Mononuclear cell (primary cell): ENCODE data around the gene EIF2B1. TPM values are rescaled to one million over a fixed set of nuclear protein-coding genes. Genes with fewer than 3 reads are reported as not detected.
A peak's percentile ranks its signal among the peaks of the same experiment; 100 is the strongest.

Experiments used
- H3K27me3 ChIP-seq: 2 replicates; pipeline ENCODE4 v1.6.0; 2011; ENCODE audit warnings: low read length, control low read depth; ENCODE audit not compliant: insufficient read depth
- H3K4me1 ChIP-seq: 2 replicates; pipeline ENCODE4 v1.5.1; 2011; ENCODE audit warnings: mild to moderate bottlenecking, low read length, control low read depth; ENCODE audit not compliant: insufficient read depth
- H3K4me3 ChIP-seq: 2 replicates; pipeline ENCODE4 v1.5.1; 2011; ENCODE audit warnings: mild to moderate bottlenecking, low read length, moderate library complexity
- H3K9me3 ChIP-seq: 2 replicates; pipeline ENCODE4 v1.5.1; 2011; ENCODE audit warnings: low read depth, mild to moderate bottlenecking, control low read depth, low read length
- total RNA-seq: library from RNA; depleted of rRNA; stranded (reverse); fragments of >200 nt; gene quantifications from one replicate; pipeline ENCODE4 v1.2.3, GENCODE V29; 2012

EIF2B1 gene
- 34.3 TPM for total RNA-seq

- peaks cover 17% of the 10 kb centered on the region for H3K4me1 ChIP-seq
- H3K9me3 ChIP-seq = no peaks in the 10 kb centered on the region
- peak within 1 kb of the TSS; percentile 73 for H3K4me3 ChIP-seq
- no peaks in the 10 kb centered on the region for H3K27me3 ChIP-seq
These were observed at the start of gene EIF2B1, which contains the start of gene GTF2H3 for GRCh38 chr12:123633379-123634141. TSS of gene EIF2B1 (minus strand) at chr12:123633686. CDS start at chr12:123633557, 129 bp downstream. TSS of gene GTF2H3 (plus strand) at chr12:123633829. CDS start at chr12:123633860, 31 bp downstream.

- no peaks in the 10 kb centered on the region for H3K9me3 ChIP-seq
- H3K4me3 ChIP-seq = no peak overlapping the region
- peaks cover 3% of the 10 kb centered on the region for H3K4me1 ChIP-seq
- H3K27me3 ChIP-seq = no peaks in the 10 kb centered on the region
These were observed 48.1 kb upstream of the EIF2B1 start for GRCh38 chr12:123681605-123682004.

- H3K9me3 ChIP-seq = no peaks in the 10 kb centered on the region
- H3K4me1 ChIP-seq = peaks cover 3% of the 10 kb centered on the region
- no peak overlapping the region for H3K4me3 ChIP-seq
- no peaks in the 10 kb centered on the region for H3K27me3 ChIP-seq
These were observed 45.5 kb upstream of the EIF2B1 start for GRCh38 chr12:123678981-123679380.

- peaks cover 4% of the 10 kb centered on the region for H3K4me1 ChIP-seq
- no peak overlapping the region for H3K4me3 ChIP-seq
- no peaks in the 10 kb centered on the region for H3K9me3 ChIP-seq
- H3K27me3 ChIP-seq = no peaks in the 10 kb centered on the region
These were observed 43.3 kb upstream of the EIF2B1 start for GRCh38 chr12:123676616-123677320.

- no peaks in the 10 kb centered on the region for H3K27me3 ChIP-seq
These were observed 42.0 kb upstream of the EIF2B1 start for GRCh38 chr12:123675436-123675835.

GRCh38 chr12:123671876-123672275 is 38.4 kb upstream of the EIF2B1 start:
- Histone ChIP-seq H3K4me3 (no peak overlapping the region), H3K4me1 (peaks cover 10% of the 10 kb centered on the region), H3K27me3 (no peaks in the 10 kb centered on the region), H3K9me3 (no peaks in the 10 kb centered on the region)

More at GRCh38 chr12:123675436-123675835, 42.0 kb upstream of the EIF2B1 start:
- no peak overlapping the region for H3K4me3 ChIP-seq
- H3K9me3 ChIP-seq = no peaks in the 10 kb centered on the region
- peaks cover 10% of the 10 kb centered on the region for H3K4me1 ChIP-seq

- Histone ChIP-seq H3K9me3 (no peaks in the 10 kb centered on the region), H3K4me3 (peak within 1 kb of the TSS; percentile 76), H3K27me3 (no peaks in the 10 kb centered on the region), H3K4me1 (peaks cover 10% of the 10 kb centered on the region)
These were observed 37.6 kb upstream of the EIF2B1 start, which contains the start of gene TCTN2 for GRCh38 chr12:123670882-123671728. TSS of gene TCTN2 (plus strand) at chr12:123671113. CDS start at chr12:123671241, 128 bp downstream.

- H3K4me3 ChIP-seq = no peak overlapping the region
- peaks cover 10% of the 10 kb centered on the region for H3K4me1 ChIP-seq
- H3K9me3 ChIP-seq = no peaks in the 10 kb centered on the region
- H3K27me3 ChIP-seq = no peaks in the 10 kb centered on the region
These were observed 34.3 kb upstream of the EIF2B1 start for GRCh38 chr12:123667771-123668170.

- H3K4me3 ChIP-seq = no peak overlapping the region
- no peaks in the 10 kb centered on the region for H3K9me3 ChIP-seq
- no peaks in the 10 kb centered on the region for H3K4me1 ChIP-seq
- H3K27me3 ChIP-seq = no peaks in the 10 kb centered on the region
These were observed 26.7 kb upstream of the EIF2B1 start for GRCh38 chr12:123659996-123660727.

- Histone ChIP-seq H3K9me3 (no peaks in the 10 kb centered on the region), H3K27me3 (no peaks in the 10 kb centered on the region), H3K4me3 (no peak overlapping the region), H3K4me1 (no peaks in the 10 kb centered on the region)
These were observed 23.7 kb upstream of the EIF2B1 start for GRCh38 chr12:123657211-123657610.

GRCh38 chr12:123656392-123656791 is 22.9 kb upstream of the EIF2B1 start:
- Histone ChIP-seq H3K4me3 (no peak overlapping the region), H3K27me3 (no peaks in the 10 kb centered on the region), H3K4me1 (no peaks in the 10 kb centered on the region), H3K9me3 (no peaks in the 10 kb centered on the region)

- no peaks in the 10 kb centered on the region for H3K4me1 ChIP-seq
- H3K27me3 ChIP-seq = no peaks in the 10 kb centered on the region
- H3K4me3 ChIP-seq = no peak overlapping the region
- no peaks in the 10 kb centered on the region for H3K9me3 ChIP-seq
These were observed 21.9 kb upstream of the EIF2B1 start for GRCh38 chr12:123655420-123655819.

GRCh38 chr12:123654129-123654701 is 20.7 kb upstream of the EIF2B1 start:
- Histone ChIP-seq H3K4me3 (no peak overlapping the region), H3K27me3 (no peaks in the 10 kb centered on the region), H3K4me1 (no peaks in the 10 kb centered on the region), H3K9me3 (no peaks in the 10 kb centered on the region)

GRCh38 chr12:123648401-123648800 is 14.9 kb upstream of the EIF2B1 start:
- no peaks in the 10 kb centered on the region for H3K9me3 ChIP-seq
- H3K27me3 ChIP-seq = no peaks in the 10 kb centered on the region
- H3K4me3 ChIP-seq = no peak overlapping the region
- H3K4me1 ChIP-seq = no peaks in the 10 kb centered on the region
